ENCODE data around the gene CDH4.

DNA sequence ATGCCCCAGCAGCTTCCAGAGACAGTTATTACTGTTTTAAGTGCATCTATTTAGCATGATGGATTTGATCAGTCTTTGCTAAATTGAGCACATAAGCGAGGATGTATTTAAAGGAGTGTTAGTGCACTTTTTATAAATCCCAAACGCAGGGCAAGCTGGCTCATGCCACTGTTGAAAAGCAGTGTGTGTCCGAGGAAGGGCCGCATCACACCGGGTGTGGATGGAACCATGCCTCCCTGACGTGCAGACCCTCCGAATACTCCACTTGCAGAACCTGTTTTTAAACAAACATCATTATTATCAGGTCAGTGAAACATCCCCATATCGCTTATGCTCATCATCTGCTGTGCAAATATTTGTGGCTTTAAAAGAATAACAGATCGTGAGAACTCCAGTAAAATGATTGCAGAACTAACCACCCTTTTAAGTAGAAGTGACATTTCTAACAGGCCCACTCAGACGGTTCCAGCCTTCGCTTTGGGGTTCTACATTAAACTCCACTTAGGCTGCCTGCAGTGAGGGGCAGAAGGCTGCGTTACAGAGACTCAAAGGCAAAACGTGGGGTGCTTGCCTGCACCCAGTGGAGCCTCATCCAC, 190.1 kb downstream of the CDH4 start:
- TF ChIP-seq, protein P1, sequence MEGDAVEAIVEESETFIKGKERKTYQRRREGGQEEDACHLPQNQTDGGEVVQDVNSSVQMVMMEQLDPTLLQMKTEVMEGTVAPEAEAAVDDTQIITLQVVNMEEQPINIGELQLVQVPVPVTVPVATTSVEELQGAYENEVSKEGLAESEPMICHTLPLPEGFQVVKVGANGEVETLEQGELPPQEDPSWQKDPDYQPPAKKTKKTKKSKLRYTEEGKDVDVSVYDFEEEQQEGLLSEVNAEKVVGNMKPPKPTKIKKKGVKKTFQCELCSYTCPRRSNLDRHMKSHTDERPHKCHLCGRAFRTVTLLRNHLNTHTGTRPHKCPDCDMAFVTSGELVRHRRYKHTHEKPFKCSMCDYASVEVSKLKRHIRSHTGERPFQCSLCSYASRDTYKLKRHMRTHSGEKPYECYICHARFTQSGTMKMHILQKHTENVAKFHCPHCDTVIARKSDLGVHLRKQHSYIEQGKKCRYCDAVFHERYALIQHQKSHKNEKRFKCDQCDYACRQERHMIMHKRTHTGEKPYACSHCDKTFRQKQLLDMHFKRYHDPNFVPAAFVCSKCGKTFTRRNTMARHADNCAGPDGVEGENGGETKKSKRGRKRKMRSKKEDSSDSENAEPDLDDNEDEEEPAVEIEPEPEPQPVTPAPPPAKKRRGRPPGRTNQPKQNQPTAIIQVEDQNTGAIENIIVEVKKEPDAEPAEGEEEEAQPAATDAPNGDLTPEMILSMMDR (IDR thresholded peaks at IDR 0.05; ENCODE audit: insufficient read depth, low read depth, low read length), result no peak
- TF ChIP-seq EZH2 (IDR thresholded peaks at IDR 0.05; ENCODE audit: insufficient read depth, low read length), result no peak

Data from astrocyte (in vitro differentiated cells and primary cell).